ENCODE results near the gene SLC35E2B.

DNA sequence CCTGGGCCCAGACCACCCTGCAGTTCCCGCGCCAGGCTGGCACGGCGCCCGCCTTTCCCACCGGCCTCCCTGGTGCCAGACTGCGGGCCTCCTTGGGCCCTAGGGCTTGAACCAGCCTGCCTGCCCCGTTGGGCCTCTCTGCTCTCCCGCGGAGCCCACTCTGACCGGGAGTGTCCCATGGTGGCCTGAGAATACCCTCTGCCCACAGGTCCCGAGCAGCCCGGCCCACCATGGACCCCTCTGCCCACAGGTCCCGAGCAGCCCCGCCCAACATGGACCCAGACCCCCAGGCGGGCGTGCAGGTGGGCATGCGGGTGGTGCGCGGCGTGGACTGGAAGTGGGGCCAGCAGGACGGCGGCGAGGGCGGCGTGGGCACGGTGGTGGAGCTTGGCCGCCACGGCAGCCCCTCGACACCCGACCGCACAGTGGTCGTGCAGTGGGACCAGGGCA lies 69.4 kb downstream of the SLC35E2B start:
- no peak for TF ChIP-seq RXRA (IDR thresholded peaks at IDR 0.05; ENCODE audit: insufficient read depth, low read depth, low read length)
- TF ChIP-seq, protein P1, sequence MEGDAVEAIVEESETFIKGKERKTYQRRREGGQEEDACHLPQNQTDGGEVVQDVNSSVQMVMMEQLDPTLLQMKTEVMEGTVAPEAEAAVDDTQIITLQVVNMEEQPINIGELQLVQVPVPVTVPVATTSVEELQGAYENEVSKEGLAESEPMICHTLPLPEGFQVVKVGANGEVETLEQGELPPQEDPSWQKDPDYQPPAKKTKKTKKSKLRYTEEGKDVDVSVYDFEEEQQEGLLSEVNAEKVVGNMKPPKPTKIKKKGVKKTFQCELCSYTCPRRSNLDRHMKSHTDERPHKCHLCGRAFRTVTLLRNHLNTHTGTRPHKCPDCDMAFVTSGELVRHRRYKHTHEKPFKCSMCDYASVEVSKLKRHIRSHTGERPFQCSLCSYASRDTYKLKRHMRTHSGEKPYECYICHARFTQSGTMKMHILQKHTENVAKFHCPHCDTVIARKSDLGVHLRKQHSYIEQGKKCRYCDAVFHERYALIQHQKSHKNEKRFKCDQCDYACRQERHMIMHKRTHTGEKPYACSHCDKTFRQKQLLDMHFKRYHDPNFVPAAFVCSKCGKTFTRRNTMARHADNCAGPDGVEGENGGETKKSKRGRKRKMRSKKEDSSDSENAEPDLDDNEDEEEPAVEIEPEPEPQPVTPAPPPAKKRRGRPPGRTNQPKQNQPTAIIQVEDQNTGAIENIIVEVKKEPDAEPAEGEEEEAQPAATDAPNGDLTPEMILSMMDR (IDR thresholded peaks at IDR 0.05; ENCODE audit: control extremely low read depth in 1 of 3, insufficient read depth in 1 of 3, low read depth in 1 of 3, low read length in 3 of 3), result no peak
- TF ChIP-seq FOSL1 (IDR thresholded peaks at IDR 0.05; ENCODE audit: insufficient read depth, low read depth, low read length), result no peak
- TF ChIP-seq EZH2 (IDR thresholded peaks at IDR 0.05; ENCODE audit: low read depth, low read length, severe bottlenecking), result no peak
- no peak for TF ChIP-seq SUZ12 (IDR thresholded peaks at IDR 0.05; ENCODE audit: low read length)
- no peak for TF ChIP-seq POLR2AphosphoS5 (IDR thresholded peaks at IDR 0.05; ENCODE audit: low read depth, low read length)
- no peak for TF ChIP-seq EGR1 (IDR thresholded peaks at IDR 0.05; ENCODE audit: borderline replicate concordance, low read depth, low read length)
- no peak for TF ChIP-seq YY1 (IDR thresholded peaks at IDR 0.05; ENCODE audit: low read depth, low read length)
- TF ChIP-seq POLR2A (IDR thresholded peaks at IDR 0.05; ENCODE audit: control extremely low read depth in 1 of 2, low read depth in 2 of 2, low read length in 2 of 2), result no peak
- TF ChIP-seq, protein P2, sequence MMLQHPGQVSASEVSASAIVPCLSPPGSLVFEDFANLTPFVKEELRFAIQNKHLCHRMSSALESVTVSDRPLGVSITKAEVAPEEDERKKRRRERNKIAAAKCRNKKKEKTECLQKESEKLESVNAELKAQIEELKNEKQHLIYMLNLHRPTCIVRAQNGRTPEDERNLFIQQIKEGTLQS (IDR thresholded peaks at IDR 0.05; ENCODE audit: insufficient read depth, low read depth, low read length), result no peak
- TF ChIP-seq CHD2 (IDR thresholded peaks at IDR 0.05; ENCODE audit: low read length), result no peak
- no peak for TF ChIP-seq CEBPB (IDR thresholded peaks at IDR 0.05; ENCODE audit: low read depth, low read length)
- TF ChIP-seq TEAD4 (IDR thresholded peaks at IDR 0.05; ENCODE audit: low read depth, low read length), result no peak
- TF ChIP-seq NRF1 (IDR thresholded peaks at IDR 0.05; ENCODE audit: low read depth, low read length), result no peak

Measured in H1 (cell line).